Measurements from ENCODE around the gene CCDC89. TPM values are rescaled to one million over a fixed set of nuclear protein-coding genes. Genes with fewer than 3 reads are reported as not detected.

The CCDC89 gene
- total RNA-seq, 1 experiment from 2014 or later, result 2.0 TPM

DNA sequence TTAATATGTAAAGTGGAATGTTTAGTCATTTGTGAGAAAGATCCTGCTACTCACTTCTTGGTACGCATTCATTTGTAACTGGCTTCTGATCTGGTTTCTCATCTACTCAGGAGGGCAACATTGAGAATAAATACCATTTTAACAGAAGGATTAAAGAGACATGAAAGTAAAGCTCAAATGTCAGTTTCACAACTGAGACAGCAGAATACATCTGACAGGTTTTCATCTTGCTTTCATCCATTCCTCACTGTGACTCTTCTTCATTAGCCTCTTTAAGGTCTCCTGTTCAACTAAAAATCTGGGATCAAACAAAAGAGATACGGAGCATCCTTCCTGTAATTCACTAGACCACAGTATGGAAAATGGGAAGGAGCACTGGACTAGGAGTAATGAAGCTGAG lies 31.4 kb upstream of the CCDC89 start:
- H3K4me1 Mint-ChIP-seq (ENCODE audit: low read depth, unreplicated experiment), result no peaks in the 10 kb centered on the region
- ChIA-PET POLR2A (no interaction called here), CTCF (no interaction called here)
- no peaks in the 10 kb centered on the region for H3K27me3 Mint-ChIP-seq (ENCODE audit: insufficient read depth, unreplicated experiment)
- intact Hi-C loops (cut with micrococcal nuclease; ENCODE audit: unreplicated experiment), result no loop called here
- H3K4me3 ChIP-seq (ENCODE audit: low read depth, low read length), result no peak overlapping the region
- no peak overlapping the region for H3K27ac Mint-ChIP-seq (ENCODE audit: unreplicated experiment)
- TF ChIP-seq, protein P1, sequence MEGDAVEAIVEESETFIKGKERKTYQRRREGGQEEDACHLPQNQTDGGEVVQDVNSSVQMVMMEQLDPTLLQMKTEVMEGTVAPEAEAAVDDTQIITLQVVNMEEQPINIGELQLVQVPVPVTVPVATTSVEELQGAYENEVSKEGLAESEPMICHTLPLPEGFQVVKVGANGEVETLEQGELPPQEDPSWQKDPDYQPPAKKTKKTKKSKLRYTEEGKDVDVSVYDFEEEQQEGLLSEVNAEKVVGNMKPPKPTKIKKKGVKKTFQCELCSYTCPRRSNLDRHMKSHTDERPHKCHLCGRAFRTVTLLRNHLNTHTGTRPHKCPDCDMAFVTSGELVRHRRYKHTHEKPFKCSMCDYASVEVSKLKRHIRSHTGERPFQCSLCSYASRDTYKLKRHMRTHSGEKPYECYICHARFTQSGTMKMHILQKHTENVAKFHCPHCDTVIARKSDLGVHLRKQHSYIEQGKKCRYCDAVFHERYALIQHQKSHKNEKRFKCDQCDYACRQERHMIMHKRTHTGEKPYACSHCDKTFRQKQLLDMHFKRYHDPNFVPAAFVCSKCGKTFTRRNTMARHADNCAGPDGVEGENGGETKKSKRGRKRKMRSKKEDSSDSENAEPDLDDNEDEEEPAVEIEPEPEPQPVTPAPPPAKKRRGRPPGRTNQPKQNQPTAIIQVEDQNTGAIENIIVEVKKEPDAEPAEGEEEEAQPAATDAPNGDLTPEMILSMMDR (IDR thresholded peaks at IDR 0.05; ENCODE audit: insufficient read depth in 1 of 2, low read depth in 1 of 2, low read length in 1 of 2, severe bottlenecking in 1 of 2, unreplicated experiment in 1 of 2), result no peak
- H3K9me3 Mint-ChIP-seq (ENCODE audit: unreplicated experiment), result no peaks in the 10 kb centered on the region
- no peaks in the 10 kb centered on the region for H3K4me1 ChIP-seq
- no peaks in the 10 kb centered on the region for H3K27me3 ChIP-seq (replicated peaks; ENCODE audit: control insufficient read depth, insufficient read depth, low read length)
- H3K36me3 ChIP-seq (ENCODE audit: control insufficient read depth, insufficient read depth, low read length), result peaks cover 1% of the 10 kb centered on the region; the same call in 1 of the 2 replicates
- peaks cover 17% of the 10 kb centered on the region for H3K36me3 Mint-ChIP-seq (ENCODE audit: insufficient read depth, unreplicated experiment)
- no TSS peak for BruUV-seq (replicated peaks)
- H3K4me3 Mint-ChIP-seq (ENCODE audit: unreplicated experiment), result no peak overlapping the region
- DNase-seq, result no peak
- H3K9me3 ChIP-seq, result no peaks in the 10 kb centered on the region

DNA sequence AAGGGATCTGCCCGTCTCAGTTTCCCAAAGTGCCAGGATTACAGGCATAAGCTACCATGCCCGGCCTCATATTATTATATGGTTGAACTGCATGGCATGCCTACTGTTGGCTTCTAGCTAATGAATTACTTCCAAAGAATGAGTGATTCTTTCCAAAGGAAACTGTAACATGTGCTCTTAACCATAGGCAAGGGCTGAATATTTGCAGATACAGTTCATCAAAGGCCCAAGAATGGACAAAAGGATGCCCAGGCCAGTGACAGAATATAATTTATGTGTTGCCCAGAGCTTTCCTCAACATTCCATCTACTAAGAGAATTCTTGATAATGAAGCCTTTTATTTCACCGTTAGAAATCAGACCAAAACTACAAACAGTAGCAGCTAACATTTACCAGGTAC lies 27.0 kb upstream of the CCDC89 start:
- no TSS peak for BruUV-seq (replicated peaks)
- Mint-ChIP-seq H3K9me3 (ENCODE audit: unreplicated experiment) (no peaks in the 10 kb centered on the region), H3K27me3 (ENCODE audit: insufficient read depth, unreplicated experiment) (no peaks in the 10 kb centered on the region), H3K4me1 (ENCODE audit: low read depth, unreplicated experiment) (no peaks in the 10 kb centered on the region), H3K36me3 (ENCODE audit: insufficient read depth, unreplicated experiment) (peaks cover 9% of the 10 kb centered on the region), H3K27ac (ENCODE audit: unreplicated experiment) (no peak overlapping the region), H3K4me3 (ENCODE audit: unreplicated experiment) (no peak overlapping the region)
- CTCF ChIA-PET, result no interaction called here
- POLR2A ChIA-PET, result no interaction called here
- Histone ChIP-seq H3K36me3 (ENCODE audit: control insufficient read depth, insufficient read depth, low read length) (no peaks in the 10 kb centered on the region), H3K4me3 (ENCODE audit: low read depth, low read length) (no peak overlapping the region), H3K9me3 (no peaks in the 10 kb centered on the region), H3K27me3 (replicated peaks; ENCODE audit: control insufficient read depth, insufficient read depth, low read length) (no peaks in the 10 kb centered on the region), H3K4me1 (no peaks in the 10 kb centered on the region)
- DNase-seq, result no peak
- TF ChIP-seq, protein P1 (IDR thresholded peaks at IDR 0.05; ENCODE audit: insufficient read depth in 1 of 2, low read depth in 1 of 2, low read length in 1 of 2, severe bottlenecking in 1 of 2, unreplicated experiment in 1 of 2), result no peak
- intact Hi-C loops (cut with micrococcal nuclease; ENCODE audit: unreplicated experiment), result no loop called here

DNA sequence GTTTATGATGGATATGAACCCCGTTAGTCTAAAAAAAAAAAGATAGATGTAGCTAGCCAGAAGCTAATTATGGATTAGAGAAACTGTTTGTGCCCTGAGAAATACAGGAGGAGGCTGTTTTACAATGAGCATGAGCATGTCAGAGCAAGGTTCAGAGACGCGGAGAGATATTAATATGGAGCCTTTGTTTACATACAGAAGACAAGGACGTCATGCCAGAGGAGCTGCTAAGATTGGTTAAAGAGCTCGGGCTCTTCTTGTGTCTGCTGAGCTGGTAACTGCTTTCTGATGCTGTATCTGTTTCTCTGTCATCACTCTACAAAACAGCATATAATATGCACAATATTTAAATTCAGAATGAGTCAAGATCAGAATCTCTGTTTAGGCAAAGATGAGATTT lies 24.9 kb upstream of the CCDC89 start:
- H3K4me1 Mint-ChIP-seq (ENCODE audit: low read depth, unreplicated experiment), result no peaks in the 10 kb centered on the region
- no peak for DNase-seq
- peaks cover 25% of the 10 kb centered on the region for H3K36me3 Mint-ChIP-seq (ENCODE audit: insufficient read depth, unreplicated experiment)
- H3K27me3 ChIP-seq (replicated peaks; ENCODE audit: control insufficient read depth, insufficient read depth, low read length), result no peaks in the 10 kb centered on the region
- no peaks in the 10 kb centered on the region for H3K9me3 Mint-ChIP-seq (ENCODE audit: unreplicated experiment)
- BruUV-seq (replicated peaks), result no TSS peak
- no peaks in the 10 kb centered on the region for H3K36me3 ChIP-seq (ENCODE audit: control insufficient read depth, insufficient read depth, low read length)
- H3K27me3 Mint-ChIP-seq (ENCODE audit: insufficient read depth, unreplicated experiment), result no peaks in the 10 kb centered on the region
- TF ChIP-seq, protein P1 (IDR thresholded peaks at IDR 0.05; ENCODE audit: insufficient read depth in 1 of 2, low read depth in 1 of 2, low read length in 1 of 2, severe bottlenecking in 1 of 2, unreplicated experiment in 1 of 2), result no peak
- no peak overlapping the region for H3K27ac Mint-ChIP-seq (ENCODE audit: unreplicated experiment)
- CTCF ChIA-PET, result interaction anchor here (0.5 kb wide), 1 partner anchor 9 kb away, joined by 4 read pairs; no protein-coding TSS in a partner anchor
- H3K4me1 ChIP-seq, result no peaks in the 10 kb centered on the region
- H3K4me3 ChIP-seq (ENCODE audit: low read depth, low read length), result no peak overlapping the region
- POLR2A ChIA-PET, result no interaction called here
- H3K4me3 Mint-ChIP-seq (ENCODE audit: unreplicated experiment), result no peak overlapping the region
- intact Hi-C loops (cut with micrococcal nuclease; ENCODE audit: unreplicated experiment), result no loop called here
- no peaks in the 10 kb centered on the region for H3K9me3 ChIP-seq
